CD14-positive monocyte (primary cell): Measurements from ENCODE around the gene ACVR1. TPM values are rescaled to one million over a fixed set of nuclear protein-coding genes. Genes with fewer than 3 reads are reported as not detected.

Experiments used
- DNase-seq, 3 donors: peaks; one replicate each; pipeline ENCODE4 v3.0.0-alpha.2; 2011 to 2022
- H2AFZ ChIP-seq: 2 replicates; pipeline ENCODE4 v1.6.0; 2012; ENCODE audit warnings: mild to moderate bottlenecking, low read depth, low read length, inconsistent platforms; ENCODE audit not compliant: insufficient read depth, poor library complexity, severe bottlenecking
- H3K27ac ChIP-seq, 2 donors: 1 replicate in 1 of 2; 2 replicates in 1 of 2; pipeline ENCODE4 v1.5.1; 2012 to 2013; ENCODE audit warnings: low read length in 2 of 2, control low read depth in 1 of 2, inconsistent platforms in 1 of 2, low read depth in 1 of 2, mild to moderate bottlenecking in 1 of 2
- H3K27me3 ChIP-seq, 2 donors: one replicate each; pipeline versions ENCODE4 v1.6.0 to v1.6.1; 2011 to 2013; ENCODE audit warnings: low read length in 2 of 2; ENCODE audit not compliant: control insufficient read depth in 2 of 2, insufficient read depth in 2 of 2
- H3K36me3 ChIP-seq, 2 donors: replicated peaks in 1 of 2; 1 replicate in 1 of 2; 2 replicates in 1 of 2; pipeline versions ENCODE4 v1.5.1 to v1.6.1; 2012 to 2013; ENCODE audit warnings: low read length in 2 of 2, control low read depth in 1 of 2, inconsistent platforms in 1 of 2, mild to moderate bottlenecking in 1 of 2; ENCODE audit not compliant: insufficient read depth in 2 of 2, control insufficient read depth in 1 of 2
- H3K4me1 ChIP-seq, 2 donors: 1 replicate in 1 of 2; 2 replicates in 1 of 2; pipeline versions ENCODE4 v1.5.1 to v1.6.1; 2012 to 2013; ENCODE audit warnings: low read length in 2 of 2, control low read depth in 1 of 2, inconsistent platforms in 1 of 2, mild to moderate bottlenecking in 1 of 2, moderate library complexity in 1 of 2; ENCODE audit not compliant: insufficient read depth in 2 of 2, control insufficient read depth in 1 of 2
- H3K4me2 ChIP-seq: replicated peaks from 2 replicates; pipeline ENCODE3; 2012; ENCODE audit warnings: low read length, moderate library complexity, mild to moderate bottlenecking; ENCODE audit not compliant: poor library complexity, severe bottlenecking; ENCODE audit errors: extremely low read depth
- H3K4me3 ChIP-seq, 3 experiments: fragments of 200-600 bp in 1 of 3; sonication (generic) in 1 of 3; replicated peaks in 1 of 3; 1 replicate in 2 of 3; 2 replicates in 1 of 3; pipeline ENCODE4 v1.5.1; 2011 to 2013; ENCODE audit warnings: low read length in 3 of 3, mild to moderate bottlenecking in 3 of 3, control low read depth in 2 of 3, low read depth in 2 of 3, inconsistent platforms in 1 of 3, moderate library complexity in 1 of 3
- H3K79me2 ChIP-seq: 2 replicates; pipeline ENCODE4 v1.6.0; 2012; ENCODE audit warnings: mild to moderate bottlenecking, control low read depth, inconsistent platforms, low read length, moderate library complexity; ENCODE audit not compliant: insufficient read depth
- H3K9ac ChIP-seq: 2 replicates; pipeline ENCODE4 v1.6.0; 2017; ENCODE audit warnings: low read length, mild to moderate bottlenecking; ENCODE audit not compliant: insufficient read depth, poor library complexity, severe bottlenecking
- H3K9me3 ChIP-seq, 2 donors: replicated peaks in 1 of 2; 1 replicate in 1 of 2; 2 replicates in 1 of 2; pipeline versions ENCODE4 v1.5.1 to v1.6.1; 2012 to 2013; ENCODE audit warnings: low read length in 2 of 2, control low read depth in 1 of 2; ENCODE audit not compliant: control insufficient read depth in 1 of 2, insufficient read depth in 1 of 2
- H4K20me1 ChIP-seq: 2 replicates; pipeline ENCODE4 v1.6.0; 2012; ENCODE audit warnings: mild to moderate bottlenecking, low read length, control low read depth, moderate library complexity; ENCODE audit not compliant: insufficient read depth
- H3K27ac Mint-ChIP-seq, 7 donors: one replicate each; pipeline ENCODE4 v1.8.0; 2020; ENCODE audit warnings: mild to moderate bottlenecking in 7 of 7, mixed read lengths in 7 of 7, moderate library complexity in 6 of 7, inconsistent platforms in 2 of 7
- H3K27me3 Mint-ChIP-seq, 3 donors: one replicate each; pipeline ENCODE4 v1.8.0; 2021 to 2022; ENCODE audit warnings: low read depth in 3 of 3, mild to moderate bottlenecking in 3 of 3, mixed read lengths in 3 of 3, moderate library complexity in 3 of 3, inconsistent platforms in 1 of 3
- H3K36me3 Mint-ChIP-seq, 2 donors: one replicate each; pipeline ENCODE4 v1.8.0; 2020; ENCODE audit warnings: mixed read lengths in 2 of 2, inconsistent platforms in 1 of 2, mild to moderate bottlenecking in 1 of 2
- H3K4me1 Mint-ChIP-seq: one replicate; pipeline ENCODE4 v1.8.0; 2020; ENCODE audit warnings: mild to moderate bottlenecking, mixed read lengths
- H3K4me3 Mint-ChIP-seq, 2 donors: one replicate each; pipeline ENCODE4 v1.8.0; 2020; ENCODE audit warnings: mild to moderate bottlenecking in 2 of 2, mixed read lengths in 2 of 2, moderate library complexity in 1 of 2
- H3K9me3 Mint-ChIP-seq, 7 donors: one replicate each; pipeline ENCODE4 v1.8.0; 2020 to 2022; ENCODE audit warnings: mixed read lengths in 7 of 7, mild to moderate bottlenecking in 6 of 7, moderate library complexity in 6 of 7, inconsistent platforms in 2 of 7
- CTCF ChIP-seq: fragments of 200-600 bp; IDR thresholded peaks from one replicate; pipeline ENCODE4 v1.8.0; 2022; ENCODE audit warnings: antibody characterized with exemption, mild to moderate bottlenecking
- WGBS: methylation state at CpG from one replicate; pipeline ENCODE4 v1.1.5; 2013; ENCODE audit warnings: missing lambda C conversion rate; ENCODE audit not compliant: insufficient coverage; 5-methylcytosine and 5-hydroxymethylcytosine counted together
- intact Hi-C, 2 donors: fragments of 100-400 bp; cut with micrococcal nuclease; formaldehyde crosslinking; loops; one replicate each; pipeline versions ENCODE4 v1.15.0 to v1.15.1; 2023
- polyA plus RNA-seq, 3 donors: library from polyadenylated mRNA; depleted of rRNA in 1 of 3; unstranded in 2 of 3; stranded (reverse) in 1 of 3; fragments of 300-500 nt in 2 of 3; fragments of >200 nt in 1 of 3; fragmentation: Illumina TruSeq in 2 of 3; gene quantifications; 1 replicate in 2 of 3; 2 replicates in 1 of 3; pipeline ENCODE4 v1.2.3, GENCODE V29; 2012 to 2021

The ACVR1 gene
- polyA plus RNA-seq, 3 donors, result 2.8 to 13.4 (median 4.9) TPM

GRCh38 chr2:157759855-157760254 is 116.3 kb downstream of the ACVR1 start:
- no peaks in the 10 kb centered on the region for H3K27me3 ChIP-seq
- H3K4me1 ChIP-seq, result no peaks in the 10 kb centered on the region
- Mint-ChIP-seq H3K9me3 (peaks cover 13 to 35% (median 19%) of the 10 kb centered on the region in 7 donors), H3K4me3 (no peak overlapping the region), H3K36me3 (peaks cover 66 to 70% of the 10 kb centered on the region in 2 donors), H3K27ac (no peak overlapping the region), H3K4me1 (no peaks in the 10 kb centered on the region), H3K27me3 (peaks cover 0 to 2% (median 2%) of the 10 kb centered on the region in 3 donors)
- H3K79me2 ChIP-seq, result no peaks in the 10 kb centered on the region
- H3K27ac ChIP-seq, result no peak overlapping the region
- intact Hi-C loops, result no loop called here
- no peak overlapping the region for H3K9ac ChIP-seq
- H3K36me3 ChIP-seq, result peaks cover 10 to 68% of the 10 kb centered on the region in 2 donors
- no peak for DNase-seq
- H3K9me3 ChIP-seq, result peaks cover 3 to 5% of the 10 kb centered on the region in 2 donors
- no peak overlapping the region for H2AFZ ChIP-seq
- H4K20me1 ChIP-seq, result no peaks in the 10 kb centered on the region
- H3K4me2 ChIP-seq, result no peak overlapping the region
- no peak overlapping the region for H3K4me3 ChIP-seq
- no peak for TF ChIP-seq CTCF

GRCh38 chr2:157758586-157758985 is 117.5 kb downstream of the ACVR1 start:
- Histone ChIP-seq H2AFZ (no peak overlapping the region), H3K9ac (no peak overlapping the region), H3K9me3 (peaks cover 0 to 5% of the 10 kb centered on the region in 2 donors), H4K20me1 (no peaks in the 10 kb centered on the region), H3K36me3 (peaks cover 5 to 74% of the 10 kb centered on the region in 2 donors), H3K4me3 (no peak overlapping the region), H3K27me3 (no peaks in the 10 kb centered on the region), H3K27ac (no peak overlapping the region), H3K79me2 (no peaks in the 10 kb centered on the region), H3K4me1 (no peaks in the 10 kb centered on the region), H3K4me2 (no peak overlapping the region)
- no peak for TF ChIP-seq CTCF
- Mint-ChIP-seq H3K9me3 (peaks cover 13 to 36% (median 19%) of the 10 kb centered on the region in 7 donors), H3K4me3 (no peak overlapping the region), H3K27me3 (peaks cover 0 to 2% (median 0%) of the 10 kb centered on the region in 3 donors), H3K27ac (peak overlapping the region in 2 of 7 donors; percentile 16 to 28), H3K36me3 (peaks cover 71 to 72% of the 10 kb centered on the region in 2 donors), H3K4me1 (no peaks in the 10 kb centered on the region)
- no CpG with 5 or more reads among the region's 2 CpGs for WGBS
- DNase-seq, result no peak
- intact Hi-C loops, result no loop called here
